Measurements from ENCODE around the gene MBD2.
"Not testable (repeated sequence)": the region's sequence is repeated elsewhere in the genome, so short reads cannot be mapped to it uniquely, and the experiment has no call there.

The MBD2 gene

GRCh38 chr18:54235871-54236270, 11.4 kb upstream of the MBD2 start:
- no peak for DNase-seq

DNA sequence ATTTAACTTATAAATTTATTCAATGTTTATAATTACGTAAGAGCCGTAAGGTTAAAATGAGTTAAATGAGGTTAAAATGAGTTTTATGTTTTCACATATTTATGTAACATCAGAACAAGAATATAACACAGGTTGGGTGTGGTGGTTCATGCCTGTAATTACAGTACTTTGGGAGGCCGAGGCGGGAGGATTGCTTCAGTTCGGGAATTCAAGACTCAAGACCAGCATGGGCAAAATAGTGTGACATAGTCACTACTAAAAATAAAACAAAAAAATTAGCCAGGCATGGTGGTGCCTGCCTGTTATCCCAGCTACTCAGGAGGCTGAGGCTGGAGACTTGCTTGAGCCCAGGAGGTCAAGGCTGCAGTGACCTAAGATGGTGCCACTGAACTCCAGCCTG, 9.3 kb upstream of the MBD2 start:
- no peak for DNase-seq

DNA sequence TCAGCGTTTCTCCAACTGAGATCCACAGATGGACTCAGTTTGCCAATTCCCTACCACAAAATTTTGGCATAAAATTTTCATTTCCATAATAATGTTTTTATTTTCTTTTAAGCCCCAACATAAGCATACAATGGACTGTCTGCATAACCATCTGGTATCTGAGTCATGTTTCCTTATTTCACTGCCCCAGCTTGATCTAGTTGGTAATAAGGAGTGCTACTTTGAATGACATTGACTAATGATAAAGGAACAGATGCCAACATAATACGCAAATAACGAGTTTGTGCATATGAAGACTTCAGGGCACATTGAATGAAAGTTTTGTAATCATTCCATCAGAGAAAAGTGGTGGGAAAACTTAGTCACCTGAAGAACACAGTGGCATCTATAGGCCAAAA, 8.8 kb upstream of the MBD2 start:
- no peak for DNase-seq

DNA sequence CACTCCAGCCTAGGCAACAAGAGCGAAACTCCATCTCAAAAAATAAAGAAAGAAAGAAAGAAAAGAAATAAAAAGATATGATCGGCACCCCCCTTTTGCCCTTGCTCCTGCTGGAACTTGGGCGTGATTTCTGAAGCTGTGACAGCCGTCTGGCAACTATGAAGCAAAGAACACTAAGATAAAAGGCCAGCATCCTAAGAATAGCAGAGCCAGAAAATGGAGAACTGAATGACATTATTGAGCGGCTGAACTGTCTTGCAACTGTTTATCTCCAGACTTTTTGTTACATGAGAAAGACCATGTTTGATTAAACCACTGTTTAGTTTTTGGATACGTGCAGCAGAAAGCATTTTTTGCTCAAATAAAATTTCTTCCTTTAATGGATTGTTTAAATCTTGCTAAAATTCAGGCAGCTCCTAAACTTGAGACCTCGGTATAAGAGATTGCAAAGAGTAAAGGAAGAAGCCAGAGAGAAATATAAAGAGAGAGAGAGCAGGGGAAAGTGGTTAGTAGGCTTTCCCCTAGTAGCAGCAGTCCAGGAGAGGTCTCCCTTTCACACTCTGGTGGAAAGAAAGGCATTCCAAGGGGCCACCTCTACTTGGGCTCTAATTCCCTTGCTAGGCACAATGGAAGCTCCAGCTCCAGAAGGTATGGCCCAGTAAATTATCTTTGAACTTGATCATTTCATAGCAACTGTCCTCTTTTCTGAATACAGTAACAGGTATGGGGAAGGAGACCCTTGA, 8.2 kb upstream of the MBD2 start:
- DNase-seq, result no peak

DNA sequence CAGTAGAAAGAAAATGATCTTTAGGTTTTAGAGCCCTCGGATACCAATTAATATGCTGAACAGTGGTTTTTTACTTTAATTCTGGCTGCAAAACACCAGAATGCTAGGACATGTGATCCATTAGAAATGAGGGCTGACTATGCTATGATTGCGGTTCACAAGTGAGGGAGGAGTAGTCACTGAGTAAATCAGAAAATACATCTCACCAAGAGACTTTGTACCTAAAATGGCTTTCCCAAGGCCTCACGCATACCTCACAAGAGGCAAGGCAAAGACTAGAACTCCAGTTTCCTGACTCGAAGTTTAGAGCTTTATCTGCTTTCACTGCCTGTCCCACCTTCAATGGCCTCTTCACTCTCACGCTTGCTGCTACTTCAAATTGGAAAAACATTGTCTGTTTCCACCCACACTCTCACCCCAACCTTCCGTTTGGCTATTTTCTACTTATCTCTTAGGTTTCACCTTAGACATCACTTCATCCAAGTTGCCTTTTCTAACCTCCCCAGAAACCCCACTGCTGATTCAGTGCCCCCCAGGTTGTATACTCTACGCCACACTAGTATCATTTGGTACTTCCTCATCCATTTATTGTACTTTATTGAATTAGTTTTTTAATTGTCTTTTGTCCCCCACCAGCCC, 5.1 kb upstream of the MBD2 start:
- DNase-seq, result no peak

GRCh38 chr18:54228364-54228763, 3.9 kb upstream of the MBD2 start:
- no peak for DNase-seq

GRCh38 chr18:54223568-54224241, 764 bp downstream of the MBD2 start:
- peak; percentile 48 to 52 for DNase-seq

DNA sequence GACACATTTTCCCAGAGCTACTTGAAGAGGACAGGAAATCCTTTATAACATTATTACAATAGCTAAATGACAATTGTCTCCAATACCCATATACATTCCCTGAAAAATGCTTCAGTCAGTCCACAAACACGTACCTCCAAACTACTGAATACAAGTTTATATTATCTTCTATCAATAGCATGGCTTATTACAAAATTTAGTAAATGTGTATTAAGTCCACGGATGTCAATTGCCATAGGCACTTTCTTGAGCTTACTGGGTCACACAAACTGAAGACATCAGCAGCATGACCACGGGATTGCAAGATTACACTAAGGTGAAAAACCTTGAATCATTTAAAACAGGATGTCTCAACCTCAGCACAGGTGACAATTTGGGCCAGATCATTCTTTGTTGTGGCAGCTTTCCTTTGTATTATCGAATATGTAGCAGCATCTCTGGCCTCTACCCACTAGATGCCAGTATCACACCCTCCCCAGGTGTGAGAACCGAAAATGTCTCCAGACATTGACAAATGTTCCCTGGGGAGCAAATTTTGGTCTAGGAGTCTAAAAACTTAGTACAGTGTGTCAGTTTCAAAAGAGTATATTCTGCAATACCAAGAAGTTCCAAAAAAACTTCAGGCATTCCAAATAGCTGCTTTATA, 1.4 kb downstream of the MBD2 start:
- peak; percentile 60 to 82 for DNase-seq

- no peak for DNase-seq
These were observed 4.1 kb downstream of the MBD2 start for GRCh38 chr18:54220406-54220805.

DNA sequence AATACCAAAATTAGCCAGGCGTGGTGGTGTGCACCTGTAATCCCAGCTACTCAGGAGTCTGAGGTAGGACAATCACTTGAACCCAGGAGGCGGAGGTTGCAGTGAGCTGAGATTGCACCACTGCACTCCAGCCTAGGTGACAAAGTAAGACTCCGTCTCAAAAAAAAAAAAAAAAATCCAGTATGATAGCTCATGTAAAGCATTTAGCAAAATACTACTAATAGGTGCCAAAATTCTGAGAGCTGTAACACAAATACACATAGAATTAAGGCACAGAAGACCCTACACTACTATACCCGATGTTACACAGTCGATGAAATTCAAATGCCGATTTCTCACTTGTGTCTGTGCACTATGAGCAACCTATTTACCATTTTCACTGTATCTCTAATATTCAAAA, 5.7 kb downstream of the MBD2 start:
- not testable (repeated sequence) for DNase-seq

DNA sequence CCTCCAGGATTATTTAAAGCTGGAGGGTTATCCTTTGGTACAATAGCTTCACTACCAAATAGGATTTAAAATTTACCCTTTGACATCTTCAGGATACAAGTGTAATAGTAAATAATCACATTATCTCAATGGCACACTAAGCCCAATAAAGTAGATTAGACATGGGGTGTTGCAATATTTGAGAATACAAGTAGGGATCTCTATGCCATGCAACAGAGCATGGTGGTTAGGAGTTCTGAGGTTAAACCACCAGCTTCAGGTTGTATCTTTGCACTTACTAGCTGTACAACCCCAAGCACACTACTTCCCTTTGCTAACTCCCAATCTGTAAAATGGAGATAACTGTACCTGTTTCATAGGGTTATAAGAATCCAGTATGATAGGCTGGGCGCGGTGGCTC, 6.2 kb downstream of the MBD2 start:
- DNase-seq, result no peak

- DNase-seq, result no peak
These were observed 6.8 kb downstream of the MBD2 start for GRCh38 chr18:54217624-54218023.

DNA sequence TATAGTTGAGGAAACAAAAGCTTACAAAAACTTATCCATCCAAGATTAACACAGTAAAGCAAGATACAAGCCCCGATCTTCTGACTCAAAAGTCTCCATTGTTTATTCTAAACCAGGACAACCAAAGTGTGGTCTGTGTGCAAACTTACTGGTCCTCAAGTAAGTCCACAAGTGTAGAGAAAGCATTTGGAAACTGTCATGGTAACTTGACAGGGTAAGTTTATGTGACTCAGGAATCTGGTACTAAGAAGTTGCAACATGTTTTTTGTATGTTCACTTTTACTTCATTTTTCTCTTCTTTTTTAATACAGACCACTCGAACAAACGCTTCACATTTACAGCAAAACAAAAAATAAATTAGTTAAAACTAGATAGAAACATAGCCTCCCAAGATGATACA, 9.4 kb downstream of the MBD2 start:
- no peak for DNase-seq

GRCh38 chr18:54210463-54210862, 14.0 kb downstream of the MBD2 start:
- DNase-seq, result no peak

- no peak for DNase-seq
These were observed 14.8 kb downstream of the MBD2 start for GRCh38 chr18:54209471-54210180.

GRCh38 chr18:54206447-54206846, 18.0 kb downstream of the MBD2 start:
- DNase-seq, result no peak

- DNase-seq, result no peak
These were observed 18.5 kb downstream of the MBD2 start for GRCh38 chr18:54205959-54206358.

DNA sequence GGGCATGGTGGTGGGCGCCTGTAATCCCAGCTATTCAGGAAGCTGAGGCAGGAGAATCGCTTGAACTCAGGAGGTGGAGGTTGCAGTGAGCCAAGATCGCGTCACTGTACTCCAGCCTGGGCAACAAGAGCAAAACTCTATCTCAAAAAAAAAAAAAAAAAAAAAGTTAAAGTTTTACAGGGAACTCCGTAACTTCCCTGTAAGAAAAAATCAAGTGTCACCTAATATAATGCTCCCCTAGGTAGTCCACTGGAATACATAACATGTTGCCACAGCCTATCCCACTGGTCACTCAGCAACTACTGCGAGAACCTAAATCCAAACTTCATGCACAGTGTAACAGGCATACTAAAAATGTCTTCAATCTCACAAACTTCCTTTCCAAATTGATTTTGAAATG, 19.0 kb downstream of the MBD2 start:
- DNase-seq, result not testable (repeated sequence)

GRCh38 chr18:54204883-54205282, 19.6 kb downstream of the MBD2 start:
- no peak for DNase-seq

DNA sequence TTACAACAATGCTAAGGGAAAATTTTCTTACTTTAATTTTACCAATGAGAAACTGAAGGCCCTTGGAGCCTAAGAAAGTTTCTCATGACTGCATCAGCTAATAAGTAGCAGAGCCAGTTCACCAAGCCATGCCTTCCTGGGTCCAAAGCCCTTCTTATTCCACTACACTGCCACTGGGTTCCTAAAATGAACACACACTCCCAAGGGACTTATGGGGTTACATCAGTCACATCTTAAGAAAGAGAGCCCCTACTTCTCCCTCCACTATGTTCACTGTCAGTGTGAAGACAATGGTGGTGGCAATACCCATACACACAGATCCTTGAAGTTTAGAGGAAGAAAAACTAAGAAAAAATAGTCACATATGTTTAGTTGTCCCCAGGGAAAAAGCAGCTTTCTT, 20.6 kb downstream of the MBD2 start:
- no peak for DNase-seq

DNA sequence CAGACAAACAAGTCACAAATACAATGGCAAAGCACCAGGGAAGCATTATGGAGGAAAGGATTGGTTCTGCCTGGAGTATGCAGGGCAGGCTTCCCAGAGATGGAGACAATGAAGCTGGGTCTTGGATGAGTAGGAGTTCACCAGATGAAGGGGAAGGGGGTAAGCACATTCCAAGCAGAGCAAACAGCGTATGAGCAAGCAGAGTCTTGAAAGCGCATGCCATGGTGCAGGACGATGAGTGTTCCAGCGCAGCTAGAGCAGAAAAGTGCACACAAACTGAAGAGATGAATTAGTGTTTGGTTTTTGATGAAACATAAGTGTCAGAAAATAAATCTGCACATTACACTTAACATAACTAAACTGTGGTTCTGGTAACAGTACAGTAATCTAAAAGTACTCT, 21.6 kb downstream of the MBD2 start:
- DNase-seq, result no peak

GRCh38 chr18:54197747-54198411, 26.6 kb downstream of the MBD2 start:
- DNase-seq, result no peak

- DNase-seq, result no peak
These were observed 30.7 kb downstream of the MBD2 start for GRCh38 chr18:54193786-54194185.

Data from CD4-positive, alpha-beta T cell treated with Interleukin-4 for 1 hour (primary cell).